ENCODE results near the gene UNC119. TPM values are rescaled to one million over a fixed set of nuclear protein-coding genes. Genes with fewer than 3 reads are reported as not detected.

UNC119 gene
- total RNA-seq, 1 donor from 2014 or later, result 18.8 TPM

GRCh38 chr17:28521311-28522085 lies 30.9 kb downstream of the UNC119 start:
- DNase-seq, result no peak

GRCh38 chr17:28520687-28521086 lies 31.7 kb downstream of the UNC119 start:
- DNase-seq, result no peak

- DNase-seq, result no peak
Observed at GRCh38 chr17:28519236-28519635, 33.2 kb downstream of the UNC119 start.

- no peak for DNase-seq
Observed at GRCh38 chr17:28518578-28518977, 33.8 kb downstream of the UNC119 start.

- DNase-seq, result no peak
Observed at GRCh38 chr17:28518132-28518531, 34.3 kb downstream of the UNC119 start.

- no peak for DNase-seq
Observed at GRCh38 chr17:28515518-28515917, 36.9 kb downstream of the UNC119 start.

GRCh38 chr17:28514561-28515002 lies 37.8 kb downstream of the UNC119 start:
- no peak for DNase-seq

GRCh38 chr17:28513476-28513875 lies 38.9 kb downstream of the UNC119 start:
- no peak for DNase-seq

- no peak for DNase-seq
Observed at GRCh38 chr17:28511858-28512461, 40.5 kb downstream of the UNC119 start.

GRCh38 chr17:28509789-28510188 lies 42.6 kb downstream of the UNC119 start:
- no peak for DNase-seq

GRCh38 chr17:28508211-28508724 lies 44.2 kb downstream of the UNC119 start:
- no peak for DNase-seq

- DNase-seq, result no peak
Observed at GRCh38 chr17:28507567-28508203, 44.7 kb downstream of the UNC119 start.

- DNase-seq, result no peak
Observed at GRCh38 chr17:28506763-28507487, 45.5 kb downstream of the UNC119 start.

- no peak for DNase-seq
Observed at GRCh38 chr17:28505986-28506665, 46.3 kb downstream of the UNC119 start, which contains the start of gene FOXN1. Gene FOXN1 (plus strand): TSS chr17:28506348. CDS start chr17:28523970, 17,622 bp downstream.

- no peak for DNase-seq
Observed at GRCh38 chr17:28503420-28503819, 49.0 kb downstream of the UNC119 start.

- no peak for DNase-seq
Observed at GRCh38 chr17:28501421-28502284, 50.8 kb downstream of the UNC119 start.

- DNase-seq, result no peak
Observed at GRCh38 chr17:28500712-28501379, 51.6 kb downstream of the UNC119 start.

GRCh38 chr17:28499684-28500357 lies 52.6 kb downstream of the UNC119 start:
- DNase-seq, result no peak

GRCh38 chr17:28499364-28499664 lies 53.1 kb downstream of the UNC119 start:
- no peak for DNase-seq

Data from skin of body (tissue), 2 donors.